GM18861 (cell line): ENCODE measurements around the gene PLEKHG2.
"Not testable (repeated sequence)": the region's sequence is repeated elsewhere in the genome, so short reads cannot be mapped to it uniquely, and the experiment has no call there.

Source experiments
- ATAC-seq: cut with Tn5 transposase; IDR thresholded peaks from one replicate; pipeline ENCODE4 v1.9.1; 2021; ENCODE audit not compliant: unreplicated experiment

Gene PLEKHG2

DNA sequence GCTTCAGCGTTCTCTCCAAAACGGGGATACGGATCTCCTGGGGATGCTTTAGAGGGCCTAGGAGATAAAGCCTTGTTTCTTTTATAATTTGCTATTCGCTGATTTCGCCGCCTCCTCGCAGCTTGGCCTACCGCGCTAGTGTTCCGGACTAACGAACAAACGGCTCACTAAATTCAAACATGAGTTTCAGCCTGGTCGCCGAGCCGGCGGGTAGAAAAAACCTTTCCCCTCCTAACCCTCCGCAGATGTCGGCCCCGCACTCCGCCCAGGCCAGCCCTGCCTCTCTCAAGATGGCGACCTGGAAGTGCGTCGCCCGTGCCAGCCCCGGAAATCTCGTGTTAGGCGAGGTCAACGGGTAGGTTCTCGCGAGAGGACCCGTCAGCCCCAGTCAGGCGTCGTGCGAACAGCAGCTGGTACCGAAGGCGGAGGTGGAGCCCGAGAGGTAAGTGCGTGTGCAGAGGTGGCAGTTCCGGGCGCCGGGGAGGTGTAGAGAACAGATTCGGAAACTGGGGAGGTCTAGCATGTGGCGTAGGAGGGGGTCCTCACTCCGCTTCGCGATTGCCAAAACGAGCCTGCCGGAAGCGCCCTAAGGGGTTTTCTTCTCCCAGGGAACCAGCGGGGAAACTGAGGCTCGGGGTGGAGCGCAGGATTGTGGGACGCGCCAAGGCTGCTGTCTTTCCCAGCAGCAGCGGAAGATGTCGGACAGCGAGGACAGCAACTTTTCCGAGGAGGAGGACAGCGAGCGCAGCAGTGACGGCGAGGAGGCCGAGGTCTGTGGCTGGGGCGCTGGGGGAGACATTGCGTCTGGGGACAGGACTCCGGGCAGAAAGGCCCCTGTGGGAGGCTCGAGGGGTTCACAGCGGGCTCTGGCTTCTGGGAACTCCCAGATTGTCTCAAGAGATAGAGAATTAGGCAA is 33.0 kb downstream of the PLEKHG2 start, which contains the start of gene SUPT5H:
TSS of gene SUPT5H (plus strand) at position 387 of the 916 bp plus-strand sequence. CDS start at position 696, 309 bp downstream.
- peak; percentile 74 for ATAC-seq

DNA sequence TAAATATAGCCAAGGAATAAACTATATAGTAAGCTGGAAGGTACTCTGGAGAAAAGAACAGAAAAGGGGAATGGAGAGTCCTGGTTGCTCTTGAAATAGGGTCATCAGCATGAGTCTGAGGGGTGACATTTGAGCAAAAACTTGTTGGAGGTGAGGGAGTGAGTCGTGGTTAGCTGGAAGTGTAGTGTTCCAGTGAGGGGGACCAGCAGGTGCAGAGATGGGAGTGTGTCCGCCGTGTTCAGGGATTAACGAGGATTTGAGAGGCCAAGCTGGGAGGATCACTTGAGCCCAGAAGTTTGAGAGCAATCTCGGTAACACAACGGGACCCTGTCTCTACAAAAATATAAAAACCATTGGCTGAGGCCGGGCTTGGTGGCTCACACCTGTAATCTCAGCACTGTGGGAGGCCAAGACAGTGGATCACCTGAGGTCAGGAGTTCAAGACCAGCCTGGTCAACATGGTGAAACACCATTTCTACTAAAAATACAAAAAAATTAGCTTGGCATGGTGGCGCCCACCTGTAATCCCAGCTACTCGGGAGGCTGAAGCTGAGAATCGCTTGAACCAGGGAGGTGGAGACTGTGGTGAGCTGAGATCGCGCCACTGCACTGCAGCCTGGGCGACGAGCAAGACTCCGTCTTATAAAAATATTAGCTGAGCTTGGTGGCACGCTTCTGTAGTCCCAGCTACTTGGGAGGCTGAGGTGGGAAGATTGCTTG is 34.1 kb downstream of the PLEKHG2 start:
- ATAC-seq, result no peak

DNA sequence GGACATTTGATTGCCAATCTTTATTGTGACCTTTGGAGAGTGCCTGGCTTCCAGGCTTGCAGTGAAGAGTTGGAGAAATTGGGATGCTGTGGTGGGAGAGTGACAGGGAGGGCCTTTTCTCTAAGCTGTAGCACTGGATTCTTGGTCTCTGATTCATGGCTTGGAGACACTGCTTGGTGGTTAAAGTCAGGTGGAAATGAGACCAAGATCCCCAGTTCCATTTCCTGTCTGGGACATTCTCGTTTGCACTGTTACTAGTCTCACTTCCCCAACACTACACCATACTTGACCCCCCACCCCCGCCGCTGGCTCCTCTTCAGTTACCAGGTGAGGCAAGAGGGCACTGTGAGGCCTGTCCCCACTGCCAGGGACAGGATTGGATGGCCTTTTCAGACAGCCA is 35.8 kb downstream of the PLEKHG2 start:
- ATAC-seq, result no peak

DNA sequence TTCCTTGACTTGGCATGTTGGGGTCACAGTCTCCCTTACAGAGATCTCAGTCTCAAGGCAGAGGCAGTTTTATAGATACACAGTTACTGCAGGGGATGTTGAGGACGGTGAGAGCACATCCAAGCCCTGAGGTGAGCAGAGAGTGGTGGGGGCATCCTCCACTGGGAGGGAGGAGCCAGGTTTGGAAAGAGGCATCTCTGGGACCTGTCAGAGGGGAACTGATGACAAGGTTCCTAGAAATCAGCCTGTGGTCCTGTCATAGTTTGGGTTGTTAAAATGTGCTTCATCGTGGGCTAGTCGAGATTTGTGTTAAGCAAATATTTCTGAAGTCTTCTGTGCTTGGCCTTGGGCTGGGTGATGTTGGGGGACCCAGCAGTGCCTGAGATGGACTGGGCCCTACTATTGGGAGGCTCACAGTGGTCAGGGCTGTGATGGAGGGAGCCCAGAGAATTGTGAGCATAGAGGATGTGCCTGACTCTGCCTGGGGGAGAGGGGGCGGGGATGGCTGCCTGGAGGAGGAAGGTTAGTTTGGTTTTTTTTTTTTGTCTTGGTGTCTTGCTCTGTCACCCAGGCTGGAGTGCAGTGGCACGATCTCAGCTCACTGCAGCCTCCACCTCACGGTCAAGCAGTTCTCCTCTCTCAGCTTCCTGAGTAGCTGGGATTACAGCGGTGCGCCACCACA is 36.8 kb downstream of the PLEKHG2 start:
- no peak for ATAC-seq

DNA sequence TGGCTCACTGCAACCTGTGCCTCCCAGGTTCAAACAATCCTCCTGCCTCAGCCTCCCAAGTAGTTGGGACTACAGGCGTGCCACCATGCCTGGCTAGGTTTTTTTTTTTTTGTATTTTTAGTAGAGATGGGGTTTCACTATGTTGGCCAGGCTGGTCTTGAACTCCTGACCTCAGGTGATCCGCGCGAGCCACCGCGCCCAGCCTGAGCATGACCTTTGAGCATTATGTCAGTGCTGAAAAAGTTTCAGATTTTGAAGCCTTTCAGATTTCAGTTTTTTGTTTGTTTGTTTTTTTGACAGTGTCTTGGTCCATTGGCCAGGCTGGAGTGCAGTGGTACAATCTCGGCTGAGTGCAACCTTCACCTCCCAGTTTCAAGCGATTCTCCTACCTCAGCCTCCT is 38.8 kb downstream of the PLEKHG2 start:
- ATAC-seq, result not testable (repeated sequence)

DNA sequence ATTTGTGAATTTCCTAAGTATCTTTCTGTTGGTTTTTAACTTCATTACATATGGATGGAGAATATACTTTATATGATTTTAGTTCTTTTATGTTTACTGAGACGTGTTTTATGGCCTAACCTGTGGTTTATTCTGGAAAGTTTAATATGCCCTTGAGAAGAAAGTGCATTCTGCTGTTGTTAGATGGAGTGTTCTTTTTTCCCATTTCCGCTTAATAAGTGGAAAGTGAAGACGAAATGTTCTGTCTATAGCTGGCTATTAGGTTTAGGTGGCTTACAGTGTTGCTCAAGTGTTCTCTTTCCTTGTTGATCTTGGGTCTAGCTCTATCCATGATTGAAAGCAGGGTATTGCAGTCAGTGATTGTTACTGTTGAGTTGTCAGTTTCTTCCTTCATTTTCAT is 50.9 kb downstream of the PLEKHG2 start:
- ATAC-seq, result no peak

DNA sequence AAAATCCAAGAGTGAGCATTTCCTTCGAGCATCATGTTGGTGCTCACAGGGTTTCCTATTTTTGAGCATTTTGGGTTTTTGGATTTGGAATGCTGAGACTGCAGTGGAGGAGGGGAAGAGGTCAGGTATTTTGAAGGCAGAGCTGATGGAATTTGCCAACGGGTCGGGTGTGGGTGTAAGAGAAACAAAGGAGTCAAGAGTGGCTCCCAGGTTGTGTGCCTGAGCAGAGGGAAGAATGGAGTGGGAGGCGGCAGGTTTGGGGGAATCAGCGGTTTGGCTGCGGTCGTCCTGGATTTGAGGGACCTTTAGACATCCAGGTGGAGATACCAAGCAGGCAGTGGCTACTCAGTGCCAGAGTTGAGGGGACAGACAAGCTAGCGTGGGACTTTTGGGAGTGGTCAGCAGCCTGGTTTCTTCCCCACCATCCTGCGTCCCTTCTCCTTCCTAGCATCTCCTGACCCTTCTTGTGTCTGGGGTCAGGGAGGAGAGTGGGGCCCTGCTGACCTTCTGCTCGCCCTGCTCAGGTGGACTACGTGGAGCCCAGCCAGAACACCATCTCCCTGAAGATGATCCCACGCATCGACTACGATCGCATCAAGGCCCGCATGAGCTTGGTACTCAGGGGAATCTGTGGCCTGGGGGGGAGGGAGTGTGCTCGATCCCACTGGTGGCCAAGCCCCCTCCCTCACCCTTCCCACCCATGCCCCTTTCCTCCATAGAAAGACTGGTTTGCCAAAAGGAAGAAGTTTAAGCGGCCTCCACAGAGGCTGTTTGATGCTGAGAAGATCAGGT is 53.7 kb downstream of the PLEKHG2 start:
- no peak for ATAC-seq

DNA sequence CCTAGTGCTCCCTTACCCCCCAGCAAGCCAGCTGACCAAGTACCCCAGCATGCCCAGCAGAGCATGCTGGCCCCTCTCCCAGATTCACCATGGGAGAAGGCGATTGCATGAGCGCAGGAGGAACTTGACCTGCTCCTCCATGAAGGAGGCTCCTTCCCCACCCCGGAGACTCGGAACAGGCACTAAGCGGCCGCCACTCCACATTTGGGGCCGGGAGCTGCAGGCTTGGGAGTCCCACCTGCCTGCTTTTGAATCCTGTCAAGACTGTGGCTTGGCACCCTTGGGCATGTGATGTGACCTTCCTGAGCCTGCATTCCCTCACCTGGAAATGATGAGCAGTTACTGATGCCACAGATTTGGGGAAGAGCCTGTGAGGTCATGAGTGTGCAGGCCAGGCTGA is 55.5 kb downstream of the PLEKHG2 start:
- ATAC-seq, result no peak

DNA sequence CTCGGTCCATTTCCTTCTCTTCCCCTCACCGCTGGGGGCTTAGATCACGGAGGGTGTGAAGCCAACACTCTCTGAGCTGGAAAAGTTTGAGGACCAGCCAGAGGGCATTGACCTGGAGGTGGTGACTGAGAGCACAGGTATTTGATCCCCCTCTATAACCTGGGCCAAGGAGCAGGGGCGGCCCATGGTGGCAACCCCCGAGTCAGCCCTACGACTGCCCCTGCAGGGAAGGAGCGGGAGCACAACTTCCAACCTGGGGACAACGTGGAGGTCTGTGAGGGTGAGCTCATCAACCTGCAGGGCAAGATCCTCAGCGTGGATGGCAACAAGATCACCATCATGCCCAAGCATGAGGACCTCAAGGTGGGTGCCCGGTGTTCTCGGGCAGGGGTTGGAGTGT is 56.6 kb downstream of the PLEKHG2 start:
- no peak for ATAC-seq

DNA sequence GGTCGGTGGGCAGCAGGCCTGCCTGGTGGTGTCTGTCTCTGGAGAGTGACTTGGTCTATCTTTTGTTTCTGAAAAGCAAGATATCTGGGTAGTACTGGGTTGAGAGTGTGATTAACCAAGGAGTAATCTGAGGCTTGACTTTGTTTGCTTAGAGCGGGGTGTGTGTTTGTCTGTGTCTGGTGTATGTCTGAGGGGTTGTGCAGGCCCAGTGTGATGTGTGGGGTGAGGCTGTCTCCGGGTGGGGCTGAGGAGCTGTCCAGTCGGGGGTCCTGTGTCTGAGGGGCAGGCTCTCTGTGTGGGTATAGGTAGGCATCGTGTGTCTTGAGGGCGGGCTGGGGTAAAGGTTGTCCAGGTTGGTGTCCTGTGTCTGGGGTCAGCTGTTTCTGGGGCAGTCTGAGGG is 57.1 kb downstream of the PLEKHG2 start:
- no peak for ATAC-seq

DNA sequence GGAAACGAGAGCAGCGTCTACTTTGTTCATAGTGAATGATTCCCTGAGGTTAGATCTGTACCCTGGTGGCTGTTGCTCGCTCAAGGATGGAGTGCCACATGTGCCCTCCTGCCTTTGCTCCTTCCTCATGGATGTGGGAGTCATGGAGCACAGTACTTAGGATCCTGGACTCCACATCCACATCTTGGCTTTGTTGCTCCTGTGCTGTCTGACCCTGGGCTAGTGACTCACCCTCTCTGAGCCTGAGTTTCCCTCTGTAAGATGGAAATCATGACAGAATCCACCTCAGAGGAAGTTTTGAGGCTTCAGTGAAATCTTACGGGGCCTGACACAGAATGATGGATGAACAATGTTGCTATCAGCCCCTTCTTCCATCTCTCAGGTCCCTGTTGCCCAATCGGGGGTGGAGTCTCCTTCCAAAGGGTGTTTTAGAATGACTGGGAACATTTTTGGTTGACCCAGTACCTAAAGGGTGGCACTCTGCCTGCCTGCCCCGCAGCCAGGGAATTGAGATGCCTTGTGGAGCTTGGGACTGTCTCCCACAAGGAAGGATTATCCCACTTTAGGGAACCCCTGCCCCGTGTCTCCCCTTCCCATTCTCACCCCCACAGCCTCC is 58.4 kb downstream of the PLEKHG2 start:
- no peak for ATAC-seq

DNA sequence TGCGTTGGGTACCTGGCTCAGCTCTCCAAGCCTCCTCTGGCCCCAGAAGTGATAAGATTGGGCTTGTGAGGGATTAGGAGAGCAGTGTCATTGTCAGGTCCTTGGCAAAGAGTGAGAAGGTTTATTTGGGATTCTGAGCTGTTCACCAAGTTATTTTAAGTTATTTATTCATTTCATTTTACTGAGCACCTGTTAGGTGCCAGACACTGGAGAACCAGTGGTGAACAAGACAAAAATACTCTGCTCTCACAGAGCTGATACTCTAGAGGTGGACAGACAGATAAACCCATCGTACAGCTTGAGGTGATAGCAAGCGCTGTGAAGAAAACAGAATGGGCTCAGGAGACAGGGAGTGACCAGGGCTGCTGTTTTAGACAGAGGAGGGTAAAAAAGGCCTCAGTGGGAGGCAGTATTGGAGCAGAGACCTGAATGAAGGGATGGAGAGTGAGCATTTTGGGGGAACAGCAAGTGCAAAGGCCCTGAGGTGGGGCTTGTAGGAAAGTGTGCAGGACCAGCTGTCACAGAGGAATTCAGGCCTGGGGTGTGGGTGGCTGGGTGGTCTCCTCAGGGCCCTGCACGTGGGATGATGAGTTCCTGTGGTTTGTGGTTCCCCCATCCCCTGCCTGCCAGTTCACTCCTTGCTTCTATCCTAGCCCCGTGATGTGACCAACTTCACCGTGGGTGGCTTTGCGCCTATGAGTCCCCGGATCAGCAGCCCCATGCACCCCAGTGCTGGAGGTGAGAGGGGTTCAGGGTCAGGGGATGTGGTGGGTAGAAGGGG is 59.5 kb downstream of the PLEKHG2 start:
- ATAC-seq, result no peak

DNA sequence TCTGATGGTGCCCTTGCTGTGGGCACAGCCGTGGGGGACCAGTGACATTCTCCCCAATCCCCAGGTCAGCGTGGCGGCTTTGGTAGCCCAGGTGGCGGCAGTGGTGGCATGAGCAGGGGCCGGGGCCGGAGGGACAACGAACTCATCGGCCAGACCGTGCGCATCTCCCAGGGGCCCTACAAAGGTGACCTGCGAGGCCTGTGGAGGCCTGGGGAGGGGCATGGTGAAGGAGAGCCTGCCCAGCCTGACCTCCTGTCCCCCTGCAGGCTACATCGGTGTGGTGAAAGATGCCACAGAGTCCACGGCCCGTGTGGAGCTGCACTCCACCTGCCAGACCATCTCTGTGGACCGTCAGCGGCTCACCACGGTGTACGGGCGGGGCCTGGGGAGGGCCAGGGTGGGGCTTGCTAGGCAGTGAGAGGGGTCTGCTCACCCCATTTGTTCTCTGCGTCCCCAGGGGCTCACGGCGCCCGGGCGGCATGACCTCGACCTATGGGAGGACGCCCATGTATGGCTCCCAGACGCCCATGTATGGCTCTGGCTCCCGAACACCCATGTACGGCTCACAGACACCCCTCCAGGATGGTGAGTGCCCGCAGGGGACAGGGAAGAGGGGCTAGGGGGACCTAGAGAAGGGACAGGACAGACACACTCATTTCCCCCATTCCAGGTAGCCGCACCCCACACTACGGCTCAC is 60.4 kb downstream of the PLEKHG2 start:
- no peak for ATAC-seq

DNA sequence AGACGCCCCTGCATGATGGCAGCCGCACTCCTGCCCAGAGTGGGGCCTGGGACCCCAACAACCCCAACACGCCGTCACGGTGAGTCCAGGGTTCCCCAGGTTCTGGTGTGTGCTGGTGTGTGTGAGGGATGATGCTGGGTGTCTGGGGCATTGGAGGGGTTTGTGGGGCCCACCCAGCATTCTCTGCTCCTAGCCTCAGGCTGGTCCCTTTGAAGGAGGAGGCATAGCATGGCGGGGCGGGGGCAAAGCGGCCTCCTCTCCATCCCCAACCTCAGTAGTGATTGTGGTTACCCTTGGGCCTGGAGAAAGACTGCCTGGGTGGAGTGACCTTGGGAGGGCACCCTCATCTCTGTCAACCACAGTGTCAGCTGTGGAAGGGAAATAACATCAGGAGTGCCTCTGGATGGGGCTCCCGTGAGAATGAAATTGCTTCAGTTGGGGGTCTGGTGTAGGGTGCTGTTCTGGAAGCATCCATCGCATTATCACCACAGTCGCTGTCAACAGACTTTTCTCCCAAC is 61.0 kb downstream of the PLEKHG2 start:
- ATAC-seq, result no peak

DNA sequence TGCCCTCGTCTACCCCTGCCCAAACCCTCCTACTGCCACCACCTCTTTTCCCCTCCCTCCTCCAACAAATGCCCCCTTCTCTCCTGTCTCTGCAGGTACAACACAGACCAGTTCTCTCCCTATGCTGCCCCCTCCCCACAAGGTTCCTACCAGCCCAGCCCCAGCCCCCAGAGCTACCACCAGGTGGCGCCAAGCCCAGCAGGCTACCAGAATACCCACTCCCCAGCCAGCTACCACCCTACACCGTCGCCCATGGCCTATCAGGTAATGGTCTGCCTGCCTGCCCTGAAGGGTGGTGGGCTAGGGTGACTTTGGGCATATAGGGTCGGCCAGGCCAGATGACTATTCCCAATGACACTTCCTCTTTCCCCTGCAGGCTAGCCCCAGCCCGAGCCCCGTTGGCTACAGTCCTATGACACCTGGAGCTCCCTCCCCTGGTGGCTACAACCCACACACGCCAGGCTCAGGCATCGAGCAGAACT is 61.7 kb downstream of the PLEKHG2 start:
- no peak for ATAC-seq

DNA sequence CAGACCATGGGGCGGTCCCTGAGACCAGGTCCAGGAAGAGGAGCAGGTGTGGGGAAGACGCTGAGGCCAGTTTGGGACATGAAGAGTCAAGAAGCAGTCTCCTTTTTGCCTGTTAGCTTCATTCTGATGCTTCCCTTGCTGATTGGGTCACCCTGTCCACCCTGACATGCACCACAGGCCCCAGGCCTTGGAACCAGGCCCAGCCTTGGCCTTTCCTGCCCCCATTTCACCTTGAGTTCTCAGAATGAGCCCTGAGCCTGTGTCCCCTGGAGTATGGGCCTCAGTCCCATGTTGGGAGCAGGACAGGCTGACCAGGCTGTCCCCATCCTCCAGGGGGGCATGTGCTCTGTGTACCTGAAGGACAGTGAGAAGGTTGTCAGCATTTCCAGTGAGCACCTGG is 63.3 kb downstream of the PLEKHG2 start:
- no peak for ATAC-seq
